SIG-M5 (cell line): ENCODE measurements around the gene IGF2BP1.
"Not testable (repeated sequence)": the region's sequence is repeated elsewhere in the genome, so short reads cannot be mapped to it uniquely, and the experiment has no call there.

Source experiments
- DNase-seq: peaks from one replicate; lab custom pipeline; 2025; lab: John Stamatoyannopoulos, UW

Gene IGF2BP1

GRCh38 chr17:49100601-49101000 lies 103.4 kb downstream of the IGF2BP1 start:
- no peak for DNase-seq

DNA sequence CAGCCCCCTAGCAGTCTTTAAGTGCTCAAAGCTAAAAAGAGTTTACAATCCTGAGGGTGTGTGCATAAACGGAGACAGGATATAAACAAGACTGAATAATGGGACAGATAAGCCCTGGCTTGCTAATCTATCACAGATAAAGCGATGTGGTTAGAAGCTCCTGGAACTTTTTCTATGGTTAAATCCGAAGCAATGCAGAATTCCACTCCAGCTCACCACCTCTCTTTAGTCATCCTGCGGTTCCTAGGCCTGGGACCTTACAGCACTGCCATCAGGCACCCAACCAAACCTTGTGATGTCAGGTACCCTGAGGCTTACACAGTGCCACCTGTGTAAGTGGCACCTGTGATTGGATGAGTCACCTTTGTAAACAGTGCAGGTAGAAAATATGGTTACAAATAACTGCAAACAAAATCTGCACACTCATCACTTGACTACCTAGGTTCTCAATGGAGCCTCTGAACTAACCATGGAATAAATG lies 103.9 kb downstream of the IGF2BP1 start:
- no peak for DNase-seq

- not testable (repeated sequence) for DNase-seq
These were observed 106.2 kb downstream of the IGF2BP1 start for GRCh38 chr17:49103360-49103759.

DNA sequence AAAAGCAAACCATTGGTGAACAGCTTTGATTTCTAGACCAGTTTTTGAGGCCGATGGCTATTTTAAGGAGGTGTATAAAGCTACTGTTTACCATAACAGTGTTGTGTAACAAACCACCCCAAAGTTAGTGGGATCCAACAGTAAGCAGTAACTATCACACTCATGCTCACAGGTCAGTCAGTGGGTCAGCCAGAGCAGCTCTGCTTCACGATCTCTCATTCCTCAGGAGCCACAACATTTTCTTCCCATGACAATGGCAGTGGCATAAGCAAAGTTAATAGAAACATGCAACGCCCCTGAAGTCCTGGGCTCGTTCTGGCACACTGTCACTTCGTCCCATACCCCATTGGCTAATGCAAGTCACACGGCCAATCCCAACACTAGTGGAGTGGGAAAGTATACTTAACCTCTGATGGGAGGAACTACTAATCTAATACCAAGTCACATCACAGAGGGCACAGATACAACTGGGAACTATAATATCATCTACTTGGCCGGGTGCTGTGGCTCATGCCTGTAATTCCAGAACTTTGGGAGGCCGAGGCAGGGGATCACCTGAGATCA lies 107.4 kb downstream of the IGF2BP1 start:
- no peak for DNase-seq
